PC-9 (cell line): Measurements from ENCODE around the gene PDE4B. TPM values are rescaled to one million over a fixed set of nuclear protein-coding genes. Genes with fewer than 3 reads are reported as not detected.
A peak's percentile ranks its signal among the peaks of the same experiment; 100 is the strongest.

Experiments used
- BruUV-seq: library from RNA; stranded (reverse); fragments of 400-500 nt; replicated peaks from 2 replicates; lab custom pipeline; 2021; lab: Mats Ljungman, UMichigan
- CTCF ChIA-PET: fragments of 300-600 bp; sonication (Branson Sonifier 250); formaldehyde crosslinking; loops from one replicate; lab custom pipeline; 2022; ENCODE audit warnings: antibody characterized with exemption; lab: Charles Lee
- POLR2A ChIA-PET: fragments of 300-600 bp; sonication (Branson Sonifier 250); formaldehyde crosslinking; loops from one replicate; lab custom pipeline; 2022; ENCODE audit warnings: antibody characterized with exemption; ENCODE audit not compliant: unreplicated experiment; lab: Charles Lee
- DNase-seq, 2 experiments: peaks; one replicate each; pipeline versions ENCODE4 v3.0.0 to v3.0.0-alpha.2; 2015 to 2022; ENCODE audit warnings: mixed read lengths in 1 of 2
- H2AFZ ChIP-seq: fragments of 200-600 bp; sonication (generic); 2 replicates; pipeline ENCODE4 v1.8.1; 2017; ENCODE audit warnings: antibody characterized with exemption
- H3F3A ChIP-seq: fragments of 200-600 bp; sonication (generic); 2 replicates; pipeline ENCODE4 v1.8.1; 2017; ENCODE audit warnings: antibody characterized with exemption, mild to moderate bottlenecking, low read depth; ENCODE audit not compliant: insufficient read depth
- H3K27ac ChIP-seq: fragments of 200-600 bp; sonication (generic); 2 replicates; pipeline ENCODE4 v1.6.1; 2016; ENCODE audit warnings: mixed run types
- H3K27me3 ChIP-seq: fragments of 200-600 bp; sonication (generic); 2 replicates; pipeline ENCODE4 v1.6.1; 2016; ENCODE audit warnings: low read depth, mixed run types; ENCODE audit not compliant: insufficient read depth
- H3K36me3 ChIP-seq: fragments of 200-600 bp; sonication (generic); 2 replicates; pipeline ENCODE4 v1.6.1; 2016; ENCODE audit warnings: low read depth, mixed run types
- H3K4me1 ChIP-seq: fragments of 200-600 bp; sonication (generic); replicated peaks from 2 replicates; pipeline ENCODE4 v1.6.1; 2016; ENCODE audit warnings: mixed run types; ENCODE audit not compliant: insufficient read depth
- H3K4me2 ChIP-seq: fragments of 200-600 bp; sonication (generic); 2 replicates; pipeline ENCODE4 v1.6.1; 2017; ENCODE audit warnings: mixed run types
- H3K4me3 ChIP-seq: fragments of 200-600 bp; sonication (generic); 2 replicates; pipeline ENCODE4 v1.6.1; 2016; ENCODE audit warnings: mixed run types
- H3K79me2 ChIP-seq: fragments of 200-600 bp; sonication (generic); 2 replicates; pipeline ENCODE4 v1.6.1; 2017; ENCODE audit warnings: low read depth, mixed run types
- H3K9me2 ChIP-seq: fragments of 200-600 bp; sonication (generic); 2 replicates; pipeline ENCODE4 v1.8.1; 2017; ENCODE audit warnings: mild to moderate bottlenecking; ENCODE audit not compliant: insufficient read depth
- H3K9me3 ChIP-seq: fragments of 200-600 bp; sonication (generic); 2 replicates; pipeline ENCODE4 v1.8.1; 2016; ENCODE audit warnings: low read depth; ENCODE audit not compliant: insufficient read depth
- H4K20me1 ChIP-seq: fragments of 200-600 bp; sonication (generic); 2 replicates; pipeline ENCODE4 v1.8.1; 2017; ENCODE audit not compliant: insufficient read depth
- EZH2 ChIP-seq: fragments of 200-600 bp; sonication (generic); IDR thresholded peaks from 2 replicates; pipeline ENCODE4 v1.8.0; 2017; ENCODE audit warnings: antibody characterized with exemption, low read depth
- intact Hi-C: fragments of 100-400 bp; cut with micrococcal nuclease; formaldehyde crosslinking; loops from one replicate; pipeline ENCODE4 v1.10.0; 2022; ENCODE audit not compliant: unreplicated experiment
- total RNA-seq: library from RNA; stranded (reverse); gene quantifications from 2 replicates; pipeline ENCODE4 v1.2.3, GENCODE V29; 2021
- TF ChIP-seq, protein P1 (sequence below): fragments of 200-600 bp; sonication (generic); conservative IDR thresholded peaks from 2 replicates; pipeline ENCODE4 v1.6.1; 2017; ENCODE audit warnings: mixed run types, antibody characterized with exemption, mild to moderate bottlenecking, moderate library complexity

PDE4B gene
- total RNA-seq, 1 experiment from 2014 or later: 1.3 TPM

- Histone ChIP-seq H3K4me2 (no peak overlapping the region), H3K9me2 (no peaks in the 10 kb centered on the region), H3K4me1 (peaks cover 18% of the 10 kb centered on the region), H3K9me3 (no peaks in the 10 kb centered on the region), H4K20me1 (no peaks in the 10 kb centered on the region), H3K27ac (peak overlapping the region; percentile 87; the same call in 1 of the 2 replicates), H3K4me3 (no peak overlapping the region), H3K36me3 (no peaks in the 10 kb centered on the region), H3K79me2 (no peaks in the 10 kb centered on the region), H3K27me3 (no peaks in the 10 kb centered on the region), H2AFZ (no peak overlapping the region), H3F3A (peaks cover 11% of the 10 kb centered on the region)
- TF ChIP-seq, protein P1, sequence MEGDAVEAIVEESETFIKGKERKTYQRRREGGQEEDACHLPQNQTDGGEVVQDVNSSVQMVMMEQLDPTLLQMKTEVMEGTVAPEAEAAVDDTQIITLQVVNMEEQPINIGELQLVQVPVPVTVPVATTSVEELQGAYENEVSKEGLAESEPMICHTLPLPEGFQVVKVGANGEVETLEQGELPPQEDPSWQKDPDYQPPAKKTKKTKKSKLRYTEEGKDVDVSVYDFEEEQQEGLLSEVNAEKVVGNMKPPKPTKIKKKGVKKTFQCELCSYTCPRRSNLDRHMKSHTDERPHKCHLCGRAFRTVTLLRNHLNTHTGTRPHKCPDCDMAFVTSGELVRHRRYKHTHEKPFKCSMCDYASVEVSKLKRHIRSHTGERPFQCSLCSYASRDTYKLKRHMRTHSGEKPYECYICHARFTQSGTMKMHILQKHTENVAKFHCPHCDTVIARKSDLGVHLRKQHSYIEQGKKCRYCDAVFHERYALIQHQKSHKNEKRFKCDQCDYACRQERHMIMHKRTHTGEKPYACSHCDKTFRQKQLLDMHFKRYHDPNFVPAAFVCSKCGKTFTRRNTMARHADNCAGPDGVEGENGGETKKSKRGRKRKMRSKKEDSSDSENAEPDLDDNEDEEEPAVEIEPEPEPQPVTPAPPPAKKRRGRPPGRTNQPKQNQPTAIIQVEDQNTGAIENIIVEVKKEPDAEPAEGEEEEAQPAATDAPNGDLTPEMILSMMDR: no peak
- TF ChIP-seq EZH2: no peak
- POLR2A ChIA-PET: no interaction called here
- DNase-seq: no peak
- no TSS peak for BruUV-seq
- intact Hi-C loops: loop anchor here (2.0 kb wide), 1 partner anchor 25 kb away; no protein-coding TSS in a partner anchor
- CTCF ChIA-PET: no interaction called here
Measured at GRCh38 chr1:66295803-66296202, 503.1 kb downstream of the PDE4B start.

DNA sequence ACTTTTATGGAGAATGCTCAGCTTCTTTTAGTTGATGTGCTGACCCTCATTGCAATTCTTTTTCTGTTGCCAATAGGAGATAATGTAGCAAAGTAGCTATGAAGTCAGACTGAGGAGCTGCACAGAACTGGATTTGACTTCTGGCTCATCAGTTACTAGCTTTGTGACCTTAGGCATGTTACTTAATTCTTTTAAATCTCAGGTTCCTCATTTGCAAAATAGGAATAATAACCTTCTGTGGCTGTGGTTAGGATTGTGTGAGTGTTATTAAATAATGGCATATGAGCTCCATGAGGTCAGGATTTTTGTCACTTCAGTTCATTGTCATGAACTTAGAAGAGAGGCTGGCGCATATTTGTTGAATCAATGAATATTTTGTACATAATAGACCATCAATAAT lies 503.7 kb downstream of the PDE4B start:
- no peaks in the 10 kb centered on the region for H3K9me2 ChIP-seq
- no peak overlapping the region for H3K4me3 ChIP-seq
- H3K4me1 ChIP-seq: peaks cover 18% of the 10 kb centered on the region
- H3K79me2 ChIP-seq: no peaks in the 10 kb centered on the region
- TF ChIP-seq EZH2: no peak
- TF ChIP-seq, protein P1: no peak
- intact Hi-C loops: no loop called here
- H3K27me3 ChIP-seq: no peaks in the 10 kb centered on the region
- no peak overlapping the region for H3K4me2 ChIP-seq
- H3K36me3 ChIP-seq: no peaks in the 10 kb centered on the region
- peaks cover 11% of the 10 kb centered on the region for H3F3A ChIP-seq
- ChIA-PET POLR2A (no interaction called here), CTCF (no interaction called here)
- no peaks in the 10 kb centered on the region for H4K20me1 ChIP-seq
- H3K27ac ChIP-seq: no peak overlapping the region
- no peak for DNase-seq
- H3K9me3 ChIP-seq: no peaks in the 10 kb centered on the region
- no peak overlapping the region for H2AFZ ChIP-seq
- no TSS peak for BruUV-seq

DNA sequence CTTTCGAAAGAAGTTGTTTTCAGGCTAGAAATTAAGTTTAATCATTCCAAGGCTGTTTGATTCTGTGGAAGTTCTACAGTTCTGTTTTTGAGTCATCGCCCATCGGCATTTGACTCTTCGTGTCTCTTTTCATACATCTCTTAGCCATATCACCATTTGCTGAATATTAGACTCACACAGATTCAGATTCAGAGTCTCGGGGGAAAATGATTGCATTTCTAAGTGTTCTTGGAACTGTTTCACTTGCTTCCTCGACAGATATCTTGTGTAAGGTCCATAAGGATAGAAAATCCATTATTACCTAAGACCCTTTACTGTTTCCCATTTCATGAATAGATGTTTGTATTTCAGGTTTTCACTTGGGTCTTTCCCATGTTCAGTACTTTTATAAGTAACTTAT lies 504.3 kb downstream of the PDE4B start:
- Histone ChIP-seq H3K79me2 (no peaks in the 10 kb centered on the region), H3K4me1 (peaks cover 23% of the 10 kb centered on the region), H3K27me3 (no peaks in the 10 kb centered on the region), H2AFZ (no peak overlapping the region), H3K4me2 (no peak overlapping the region), H3K9me2 (no peaks in the 10 kb centered on the region), H3K9me3 (no peaks in the 10 kb centered on the region), H3F3A (peaks cover 11% of the 10 kb centered on the region), H3K4me3 (no peak overlapping the region), H3K36me3 (no peaks in the 10 kb centered on the region), H4K20me1 (no peaks in the 10 kb centered on the region), H3K27ac (no peak overlapping the region)
- no peak for TF ChIP-seq EZH2
- TF ChIP-seq, protein P1: no peak
- no peak for DNase-seq
- BruUV-seq: no TSS peak
- CTCF ChIA-PET: no interaction called here
- intact Hi-C loops: no loop called here
- POLR2A ChIA-PET: interaction anchor here (0.6 kb wide), 1 partner anchor 47 kb away, joined by 8 read pairs; no protein-coding TSS in a partner anchor
